CD1c-positive myeloid dendritic cell (primary cell): ENCODE measurements around the gene TMEM134.

Experiments
- DNase-seq: peaks from one replicate; pipeline ENCODE4 v3.0.0-alpha.2; 2016; ENCODE audit errors: extremely low spot score

The TMEM134 gene

DNA sequence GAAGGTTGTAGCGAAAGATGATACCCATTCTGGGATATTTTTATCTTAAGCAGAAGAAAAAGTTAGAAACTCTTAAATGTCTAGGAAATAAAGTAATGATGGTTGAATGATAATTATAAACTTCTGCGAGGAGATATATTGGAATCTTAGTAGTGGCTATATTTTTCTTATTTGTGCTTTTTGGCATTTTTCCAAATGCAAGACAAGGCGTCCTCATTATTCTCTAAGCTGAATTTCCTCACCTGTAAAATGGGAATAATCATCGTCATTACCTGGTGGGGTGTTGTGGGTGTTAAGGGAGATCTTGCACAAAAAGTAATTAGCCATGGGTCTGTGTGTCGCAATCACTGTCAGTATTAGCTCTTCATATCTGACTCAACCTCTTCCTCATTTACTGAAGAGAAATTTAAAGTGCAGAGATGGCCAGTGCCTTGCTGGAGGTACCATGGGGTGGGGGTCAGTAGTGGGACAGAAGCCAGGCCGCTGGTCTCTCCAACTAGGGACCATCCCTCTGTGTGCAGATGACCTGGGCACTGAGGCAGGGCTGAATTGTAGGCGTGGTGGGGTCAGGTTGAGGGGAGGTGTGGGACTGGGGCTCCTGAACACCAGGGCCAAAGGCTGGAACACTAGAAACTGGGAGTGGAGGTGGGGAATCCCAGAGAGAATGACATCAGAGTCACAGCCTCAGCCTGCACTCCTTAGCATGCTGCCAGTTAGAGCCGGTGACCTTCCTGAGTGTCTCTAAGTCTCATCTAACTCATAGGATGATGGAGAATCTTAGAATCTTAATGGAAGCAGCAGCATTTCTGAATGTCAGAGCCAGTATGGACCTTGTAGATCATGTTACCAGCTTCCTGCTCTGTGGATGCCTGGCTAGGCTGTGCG, 32.0 kb upstream of the TMEM134 start:
- DNase-seq, result peak; percentile 60

DNA sequence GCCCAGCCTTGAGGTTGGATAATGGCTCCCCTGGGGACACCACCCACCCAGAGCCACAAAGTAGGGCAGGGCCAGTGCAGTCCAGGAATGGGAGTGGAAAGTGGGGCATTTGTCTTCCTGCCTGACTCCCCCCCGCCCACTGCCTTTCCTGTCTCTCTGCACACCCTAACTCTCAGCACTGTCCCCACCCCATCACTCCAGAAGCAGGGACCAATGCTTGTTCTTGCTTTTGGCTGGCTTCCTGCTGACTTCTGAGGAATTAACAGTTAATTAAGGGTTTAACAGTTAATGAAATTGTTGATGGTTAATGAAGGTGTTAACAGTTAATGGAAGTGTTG, 31.4 kb upstream of the TMEM134 start:
- no peak for DNase-seq

DNA sequence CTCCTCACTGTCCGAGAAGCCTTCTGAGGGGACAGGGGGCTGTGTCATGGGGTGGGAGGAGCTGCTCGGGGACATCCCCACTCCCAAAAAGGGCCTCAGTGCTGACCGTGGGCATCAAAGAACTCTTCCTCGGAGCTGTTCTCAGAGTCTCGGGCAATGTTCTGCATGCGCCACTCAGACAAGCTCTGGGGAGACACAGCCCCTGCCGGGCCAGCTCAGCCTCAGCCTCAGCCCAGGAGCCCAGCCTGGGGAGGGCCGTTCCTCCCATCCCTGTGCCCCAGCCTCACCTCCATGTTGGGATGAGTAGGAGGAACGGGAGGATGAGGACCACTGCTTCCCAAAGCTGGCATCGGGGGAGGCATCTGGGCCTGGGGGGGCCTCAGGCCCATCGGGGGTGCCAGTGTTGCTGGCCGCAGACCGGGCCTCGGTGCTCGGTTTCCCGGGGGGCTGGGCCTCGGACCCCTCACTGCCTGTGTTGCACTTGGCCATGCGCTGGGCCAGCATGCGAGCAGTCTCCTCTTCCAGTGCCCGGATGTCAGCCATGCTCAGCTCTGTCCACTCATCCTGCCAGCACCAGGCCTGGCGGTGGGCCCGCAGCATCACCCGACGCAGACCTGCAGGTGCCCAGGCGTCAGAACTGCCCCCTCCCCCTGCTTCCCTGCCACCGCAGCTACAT, 30.9 kb upstream of the TMEM134 start:
- no peak for DNase-seq

DNA sequence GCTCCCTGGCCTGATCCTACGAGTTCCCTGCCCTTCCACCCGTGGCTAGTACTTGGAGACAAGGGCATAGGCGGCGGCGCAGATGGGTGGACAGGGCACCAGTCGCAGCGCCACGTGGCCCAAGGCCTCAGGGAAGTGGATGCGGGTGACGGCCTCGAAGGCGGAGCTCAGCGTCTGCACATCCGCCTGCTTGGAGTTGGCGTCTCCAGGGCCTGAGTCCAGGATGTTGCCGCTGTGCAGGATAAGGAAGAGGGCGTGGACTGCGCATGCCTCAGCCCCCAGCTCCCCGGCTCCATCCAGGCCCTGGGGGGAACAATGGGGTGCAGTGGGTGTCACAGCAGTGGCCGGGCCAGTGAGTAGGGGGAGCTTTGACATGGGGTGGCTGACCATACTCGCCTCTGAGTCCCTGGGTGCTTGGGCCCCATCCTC, 29.5 kb upstream of the TMEM134 start:
- no peak for DNase-seq

GRCh38 chr11:67497656-67498291, 28.7 kb upstream of the TMEM134 start:
- no peak for DNase-seq

DNA sequence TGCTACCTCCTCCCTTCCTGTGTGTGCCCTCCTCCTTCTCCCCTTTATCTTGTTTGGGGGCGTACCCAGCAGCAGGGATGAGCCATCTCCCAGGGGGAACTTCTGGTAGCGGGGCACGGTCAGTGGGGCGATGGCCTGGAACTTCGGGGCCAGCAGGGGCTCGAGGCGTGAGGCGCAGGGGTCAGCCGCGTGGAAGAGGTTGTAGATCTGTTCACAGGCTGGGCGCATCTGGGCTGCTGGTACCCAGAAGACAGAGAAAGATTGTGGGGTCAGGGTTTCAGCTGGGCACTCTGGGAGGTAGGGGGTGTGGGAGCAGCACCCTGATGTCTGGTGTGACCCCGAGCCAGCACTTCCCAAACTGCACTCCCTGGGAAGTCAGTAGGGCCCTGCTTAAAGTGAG, 27.1 kb upstream of the TMEM134 start:
- DNase-seq, result no peak

DNA sequence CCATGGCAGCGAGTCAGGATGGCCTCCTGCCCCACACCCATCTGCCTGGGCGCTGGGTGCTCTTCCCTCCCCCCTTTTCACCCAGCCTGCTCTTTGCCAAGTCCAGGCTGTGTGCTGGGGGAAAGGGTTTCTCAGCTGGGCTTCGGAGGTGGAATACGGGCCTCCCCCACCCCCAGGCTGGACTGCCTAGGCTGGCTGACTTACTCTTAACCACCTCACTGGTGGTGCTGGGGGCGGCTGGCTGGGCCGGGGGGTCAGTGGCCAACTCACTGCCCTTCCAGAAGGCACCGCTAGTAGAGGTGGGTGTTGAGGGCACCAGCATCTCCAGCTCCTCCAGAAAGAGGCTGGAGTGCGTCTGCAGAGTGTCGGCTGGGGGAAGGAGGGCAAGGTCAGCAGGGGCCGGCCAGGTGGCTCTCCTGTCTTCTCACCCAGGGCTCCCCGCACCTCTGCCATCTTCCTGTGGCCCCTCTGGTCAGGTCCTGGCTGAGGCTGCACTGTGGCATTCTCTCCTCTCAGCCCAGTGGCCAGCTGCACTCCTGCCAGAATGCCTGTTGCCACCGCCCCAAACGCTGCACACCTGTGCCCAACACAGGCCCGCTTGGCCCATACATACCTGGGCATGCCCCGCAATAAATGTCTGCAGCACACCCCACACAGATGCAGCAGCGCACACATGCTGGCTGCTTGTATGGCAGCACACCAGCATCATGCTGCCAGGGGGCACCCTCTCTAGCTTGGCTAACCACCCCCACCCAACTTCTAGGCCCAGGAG, 26.4 kb upstream of the TMEM134 start:
- DNase-seq, result no peak

DNA sequence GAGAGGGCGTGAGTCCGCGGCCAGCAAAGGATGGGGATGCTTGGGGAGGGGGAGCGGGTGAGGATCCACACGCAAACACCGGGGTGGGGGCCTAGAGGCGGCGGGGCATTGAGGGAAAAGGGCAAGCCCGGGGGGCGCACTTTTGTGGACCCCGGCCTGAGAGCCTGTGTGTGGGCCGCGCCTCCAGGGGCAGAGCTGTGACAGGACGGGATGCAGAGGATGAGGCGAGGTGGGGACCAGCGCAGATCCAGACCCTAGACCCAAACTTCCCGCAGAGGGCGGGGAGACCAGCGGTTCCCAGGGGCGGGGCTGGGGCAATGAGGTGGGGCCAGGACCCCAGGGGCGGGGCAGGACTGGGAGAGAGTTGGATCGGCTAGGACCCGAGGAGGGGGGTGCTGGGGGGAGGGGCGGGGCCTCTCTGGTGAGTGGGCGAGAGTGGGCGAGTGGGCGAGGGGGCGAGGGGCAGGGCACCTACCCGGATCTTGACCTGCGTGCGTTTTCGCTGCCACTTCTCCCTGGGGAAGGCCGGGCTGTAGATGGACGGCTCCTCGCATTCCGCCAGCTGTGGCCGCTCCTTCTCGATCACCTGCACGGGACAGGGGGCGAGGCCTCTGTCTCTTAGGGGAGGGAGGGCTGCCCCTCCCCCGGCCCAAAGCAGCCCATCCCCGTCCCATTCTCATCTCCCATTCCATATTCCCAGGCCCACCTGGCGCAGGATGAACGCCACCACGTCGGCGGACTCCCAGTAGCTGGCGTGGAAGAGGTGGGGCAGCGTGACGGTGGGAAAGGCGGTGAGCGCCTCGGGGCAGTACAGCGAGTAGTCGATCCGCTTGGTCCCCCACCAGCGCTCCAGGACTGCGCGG, 25.6 kb upstream of the TMEM134 start:
- DNase-seq, result no peak

DNA sequence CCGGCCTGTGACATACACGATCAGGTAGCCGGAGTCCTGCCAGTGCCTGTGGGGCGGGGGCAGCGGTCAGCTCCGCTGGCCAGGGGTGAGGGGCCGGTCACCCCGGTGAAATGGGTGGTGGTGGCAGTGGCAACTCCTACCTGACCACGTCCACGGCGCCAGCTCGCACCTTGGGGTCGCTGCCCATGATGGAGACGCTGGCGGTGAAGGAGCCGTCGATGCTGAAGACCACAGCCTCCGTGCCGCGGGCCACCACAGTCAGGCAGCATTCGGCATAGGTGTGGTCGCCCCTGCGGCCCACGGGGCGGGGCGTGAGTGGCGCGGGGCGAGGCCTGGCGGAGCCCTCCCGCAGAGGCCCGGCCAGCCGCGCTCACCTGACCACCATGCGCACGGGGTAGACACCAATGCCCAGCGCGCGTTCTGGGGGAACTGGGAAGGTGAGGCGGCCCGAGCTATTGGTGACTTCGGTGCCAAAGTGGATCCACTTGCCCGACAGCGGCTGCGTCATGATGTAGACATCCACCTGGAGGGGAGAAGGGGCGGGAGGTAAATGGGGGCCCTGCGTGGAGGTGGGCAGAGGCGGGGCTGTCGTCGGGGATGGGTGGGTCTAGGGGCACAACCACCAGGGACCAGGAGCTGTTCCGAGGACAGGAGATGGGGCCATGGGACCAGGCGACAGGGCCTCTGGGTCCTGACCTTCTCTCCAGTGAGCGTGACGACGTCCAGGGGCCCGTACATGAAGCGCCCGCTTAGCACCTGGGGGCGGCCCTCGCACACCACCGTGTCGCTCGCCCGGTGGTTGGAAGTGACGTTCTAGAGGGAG, 24.7 kb upstream of the TMEM134 start:
- DNase-seq, result no peak

GRCh38 chr11:67492801-67493547, 23.9 kb upstream of the TMEM134 start:
- no peak for DNase-seq

DNA sequence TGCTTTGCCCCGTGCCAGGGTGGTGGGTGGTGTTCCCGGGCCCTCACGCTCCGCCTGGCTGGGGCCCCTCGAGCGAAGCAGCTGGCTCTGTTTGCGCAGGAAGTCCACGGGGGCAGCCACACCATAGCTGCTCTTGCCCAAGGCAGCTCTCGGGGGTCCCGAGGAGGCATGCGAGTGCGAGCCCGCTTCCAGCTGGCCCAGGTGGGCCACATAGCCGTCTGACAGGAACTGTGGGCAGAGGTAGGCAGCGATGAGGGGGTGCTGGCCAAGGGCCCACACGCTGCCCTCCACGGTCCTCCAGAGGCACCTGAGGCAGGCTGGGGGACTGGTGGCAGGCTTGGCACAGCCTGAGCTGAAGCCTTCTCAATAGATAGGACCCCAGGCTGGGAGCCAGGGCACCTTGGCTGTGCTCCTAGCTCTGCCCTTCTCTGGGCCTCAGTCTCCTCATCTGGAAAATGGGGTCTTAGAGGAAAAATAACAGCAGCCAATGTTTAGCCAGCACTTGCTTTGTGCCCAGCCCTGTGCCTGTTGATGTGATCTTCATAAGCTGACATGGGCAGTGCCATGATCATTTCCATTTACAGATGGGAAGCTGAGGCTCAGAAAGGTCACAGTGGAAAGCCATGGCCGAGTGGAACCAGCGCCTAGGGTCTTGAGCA, 23.1 kb upstream of the TMEM134 start:
- DNase-seq, result no peak

DNA sequence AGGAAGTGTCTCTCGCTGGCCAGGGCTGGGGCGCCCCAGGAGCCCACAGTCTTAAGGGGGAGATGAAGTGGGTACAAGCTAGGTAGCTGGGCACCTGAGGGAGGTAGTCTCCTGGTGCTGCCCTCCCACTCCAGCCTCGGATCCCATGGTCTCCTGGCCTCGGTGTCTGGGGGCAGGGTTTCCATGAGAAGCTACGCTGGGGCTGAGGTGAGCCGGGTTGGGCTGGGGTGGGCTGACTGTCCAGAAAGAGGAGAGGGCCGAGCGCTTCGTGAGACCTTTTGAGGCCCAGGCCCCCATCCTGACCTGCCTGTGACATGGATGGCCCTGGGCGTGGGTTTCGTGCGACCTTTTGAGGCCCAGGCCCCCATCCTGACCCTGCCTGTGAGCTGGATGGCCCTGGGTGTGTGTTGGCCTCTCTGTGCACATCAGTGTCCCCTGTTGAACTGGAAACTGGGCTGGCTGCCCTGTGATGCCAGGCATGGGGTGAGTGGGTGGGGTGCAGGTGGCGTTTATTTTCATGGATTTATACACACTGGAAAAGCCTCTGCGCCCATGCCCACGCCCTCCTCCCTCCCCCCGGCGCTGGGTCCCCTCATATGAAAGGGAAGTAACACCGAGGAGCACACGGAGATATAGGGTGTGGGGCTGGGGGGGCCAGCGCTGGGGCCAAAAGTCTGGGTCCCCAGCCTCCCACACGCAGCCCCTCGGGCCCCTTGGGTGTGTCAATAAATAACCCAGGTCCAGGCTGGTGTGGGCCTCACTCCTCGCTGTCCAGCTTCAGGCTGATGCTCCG, 22.4 kb upstream of the TMEM134 start:
- no peak for DNase-seq

- DNase-seq, result no peak
Observed at GRCh38 chr11:67490727-67491065, 21.6 kb upstream of the TMEM134 start.

DNA sequence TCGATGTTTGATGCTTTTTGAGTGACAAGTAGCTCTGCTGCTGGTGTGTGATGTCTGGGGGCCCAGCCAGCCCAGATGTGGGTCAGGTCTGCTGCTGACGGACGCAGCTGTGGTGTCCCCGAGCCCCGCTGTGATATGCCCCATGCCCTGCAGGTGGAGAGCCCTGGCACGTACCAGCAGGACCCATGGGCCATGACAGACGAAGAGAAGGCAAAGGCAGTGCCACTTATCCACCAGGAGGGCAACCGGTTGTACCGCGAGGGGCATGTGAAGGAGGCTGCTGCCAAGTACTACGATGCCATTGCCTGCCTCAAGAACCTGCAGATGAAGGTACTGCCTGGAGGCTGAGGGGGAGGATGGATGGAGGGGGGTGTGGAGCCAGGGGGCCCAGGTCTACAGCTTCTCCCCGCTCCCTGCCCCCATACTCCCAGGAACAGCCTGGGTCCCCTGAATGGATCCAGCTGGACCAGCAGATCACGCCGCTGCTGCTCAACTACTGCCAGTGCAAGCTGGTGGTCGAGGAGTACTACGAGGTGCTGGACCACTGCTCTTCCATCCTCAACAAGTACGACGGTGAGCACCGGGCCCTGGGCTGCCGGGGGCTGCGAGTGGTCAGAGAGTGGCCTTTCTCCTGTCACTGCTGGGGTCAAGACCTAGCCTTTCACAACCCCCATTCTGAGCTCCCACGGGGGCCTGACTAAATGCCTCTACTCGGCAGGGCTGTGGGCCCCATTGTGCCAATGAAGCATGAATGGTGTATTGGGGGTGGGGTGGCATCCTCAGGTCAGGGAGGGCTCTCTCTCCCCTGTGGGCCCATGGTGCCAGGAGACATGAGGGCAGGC, 21.1 kb upstream of the TMEM134 start:
- DNase-seq, result no peak

DNA sequence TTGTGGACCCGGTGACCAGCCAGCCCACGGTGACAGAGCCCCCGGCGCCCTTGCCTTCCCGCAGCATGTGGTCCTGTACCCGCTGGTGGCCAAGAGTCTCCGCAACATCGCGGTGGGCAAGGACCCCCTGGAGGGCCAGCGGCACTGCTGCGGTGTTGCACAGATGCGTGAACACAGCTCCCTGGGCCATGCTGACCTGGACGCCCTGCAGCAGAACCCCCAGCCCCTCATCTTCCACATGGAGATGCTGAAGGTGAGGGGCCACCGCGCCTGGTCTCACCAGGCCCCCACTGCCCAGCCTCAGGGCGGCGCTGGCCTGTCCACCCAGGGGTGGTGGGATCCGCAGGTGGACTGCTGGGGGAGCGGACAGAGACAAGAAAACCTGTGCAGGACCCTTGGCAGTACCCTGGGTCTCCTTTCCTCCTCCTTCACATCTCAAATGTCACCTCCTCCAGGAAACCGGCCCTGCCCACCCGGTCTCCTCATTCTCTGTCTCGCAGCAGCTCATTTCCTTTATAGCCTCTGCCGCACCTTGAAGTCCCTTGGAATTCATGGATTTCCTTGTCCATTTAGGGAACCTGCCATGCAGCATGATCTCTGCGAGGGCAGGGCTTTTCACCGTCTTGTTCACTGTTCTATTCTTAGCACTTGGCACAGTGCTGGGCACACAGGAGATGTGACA, 20.3 kb upstream of the TMEM134 start:
- no peak for DNase-seq

- no peak for DNase-seq
Observed at GRCh38 chr11:67486481-67487195, 17.6 kb upstream of the TMEM134 start.
